Vagina (tissue), 2 donors: ENCODE measurements around the gene LRRC8C.

Experiments used
- CTCF ChIP-seq, 3 experiments: fragments of 450-650 bp in 2 of 3; fragments of 200-600 bp in 1 of 3; sonication (generic) in 1 of 3; IDR thresholded peaks; one replicate each; pipeline ENCODE4 v1.5.1; 2017 to 2019; ENCODE audit warnings: antibody characterized with exemption in 3 of 3, mild to moderate bottlenecking in 2 of 3, moderate library complexity in 2 of 3
- POLR2A ChIP-seq, 2 donors: fragments of 450-650 bp; IDR thresholded peaks; one replicate each; pipeline ENCODE4 v1.6.1; 2017; ENCODE audit warnings: antibody characterized with exemption in 2 of 2, mild to moderate bottlenecking in 2 of 2, moderate library complexity in 2 of 2

DNA sequence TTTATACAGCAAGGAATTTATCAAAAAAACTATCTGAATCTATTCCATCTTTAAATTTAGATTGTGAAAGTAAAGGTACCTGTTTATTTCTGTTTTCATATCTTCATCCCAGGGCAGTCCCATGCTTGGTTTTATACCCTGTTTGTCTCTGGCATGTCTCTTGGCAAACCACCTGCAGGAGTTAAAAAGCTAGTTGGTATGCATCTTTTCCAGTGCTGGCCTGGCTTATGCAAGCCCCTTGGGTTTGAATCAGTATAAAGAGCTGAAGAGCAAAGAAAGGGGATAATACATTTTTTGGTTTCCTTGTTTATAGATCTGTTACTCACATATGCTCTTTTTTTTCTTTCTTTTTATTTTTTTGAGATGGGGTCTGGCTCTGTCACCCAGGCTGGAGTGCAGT is 37.8 kb downstream of the LRRC8C start:
- TF ChIP-seq CTCF (IDR thresholded peaks at IDR 0.05) (no peak), POLR2A (IDR thresholded peaks at IDR 0.05) (no peak)
